ENCODE results near the gene NDRG3.
A peak's percentile ranks its signal among the peaks of the same experiment; 100 is the strongest.
"Not testable (repeated sequence)": the region's sequence is repeated elsewhere in the genome, so short reads cannot be mapped to it uniquely, and the experiment has no call there.

NDRG3 gene

DNA sequence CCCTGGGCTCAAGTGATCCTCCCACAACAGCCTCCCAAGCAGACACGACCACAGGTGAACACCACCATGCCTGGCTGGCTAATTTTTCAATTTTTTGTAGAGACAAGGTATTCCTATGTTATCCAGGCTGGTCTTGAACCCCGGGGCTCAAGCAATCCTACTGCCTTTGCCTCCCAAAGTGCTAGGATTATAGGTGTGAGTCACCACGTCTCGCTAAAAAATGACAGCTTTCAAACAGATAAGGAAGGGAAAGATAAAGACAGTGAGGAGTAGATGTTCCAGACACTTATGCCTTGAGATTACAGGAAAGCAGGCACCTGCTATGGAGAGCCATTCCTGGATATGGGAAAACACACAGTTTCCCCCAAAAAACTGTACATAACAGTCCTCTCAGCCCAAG is 58.9 kb downstream of the NDRG3 start:
- no peak for DNase-seq

GRCh38 chr20:36686504-36686903 is 59.4 kb downstream of the NDRG3 start:
- DNase-seq = no peak

DNA sequence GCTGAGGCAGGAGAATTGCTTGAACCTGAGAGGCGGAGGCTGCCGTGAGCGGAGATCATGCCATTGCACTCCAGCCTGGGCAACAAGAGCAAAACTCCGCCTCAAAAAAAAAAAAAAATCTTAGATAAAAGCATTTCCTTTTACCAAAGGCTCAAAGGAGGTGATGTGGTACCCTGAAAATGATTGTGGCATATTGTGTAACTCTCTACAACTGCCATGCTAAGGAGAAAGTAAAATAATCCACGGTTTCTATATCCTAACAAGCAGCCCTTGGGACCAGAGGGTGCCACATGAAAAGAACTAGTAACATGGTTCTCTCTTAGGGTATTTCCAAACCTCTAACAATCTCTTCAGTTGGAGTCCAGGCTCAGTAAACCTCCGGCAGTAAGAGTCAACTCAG is 61.1 kb downstream of the NDRG3 start:
- no peak for DNase-seq

DNA sequence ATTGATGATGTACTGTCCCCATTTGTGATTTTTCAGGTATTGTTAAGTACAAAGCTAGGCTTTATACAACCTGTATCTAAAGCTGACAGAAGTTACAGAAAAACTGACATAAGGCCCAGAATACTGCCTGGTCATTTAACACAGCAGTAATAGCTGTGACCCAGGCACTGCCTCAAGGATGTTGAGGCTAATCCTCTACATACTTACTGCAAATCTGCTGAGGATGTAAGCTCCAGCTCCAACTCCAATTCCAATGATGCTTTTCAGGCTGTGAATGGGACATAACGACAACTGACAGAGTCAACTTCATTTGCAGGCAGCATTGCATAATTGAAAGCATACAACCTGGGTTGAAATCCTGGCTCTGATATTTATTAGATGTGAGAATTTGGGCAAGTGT is 63.6 kb downstream of the NDRG3 start:
- DNase-seq = no peak

DNA sequence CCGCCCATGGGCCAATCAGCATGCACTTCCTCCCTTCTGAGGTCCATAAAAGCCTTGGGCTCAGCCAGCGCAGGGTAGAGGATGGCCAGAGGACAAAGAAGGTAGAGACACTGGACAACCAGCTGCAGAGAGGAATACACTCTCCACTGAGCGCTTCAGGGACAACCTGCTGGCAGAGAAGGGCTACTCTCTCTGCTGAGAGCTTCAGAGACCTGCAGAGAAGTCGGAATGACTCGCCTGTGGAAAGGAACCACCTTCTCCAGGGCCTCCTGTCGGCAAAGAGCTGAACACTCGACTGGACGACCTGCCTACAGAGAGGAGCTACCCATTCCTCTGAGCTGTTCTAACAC is 68.5 kb downstream of the NDRG3 start:
- no peak for DNase-seq

DNA sequence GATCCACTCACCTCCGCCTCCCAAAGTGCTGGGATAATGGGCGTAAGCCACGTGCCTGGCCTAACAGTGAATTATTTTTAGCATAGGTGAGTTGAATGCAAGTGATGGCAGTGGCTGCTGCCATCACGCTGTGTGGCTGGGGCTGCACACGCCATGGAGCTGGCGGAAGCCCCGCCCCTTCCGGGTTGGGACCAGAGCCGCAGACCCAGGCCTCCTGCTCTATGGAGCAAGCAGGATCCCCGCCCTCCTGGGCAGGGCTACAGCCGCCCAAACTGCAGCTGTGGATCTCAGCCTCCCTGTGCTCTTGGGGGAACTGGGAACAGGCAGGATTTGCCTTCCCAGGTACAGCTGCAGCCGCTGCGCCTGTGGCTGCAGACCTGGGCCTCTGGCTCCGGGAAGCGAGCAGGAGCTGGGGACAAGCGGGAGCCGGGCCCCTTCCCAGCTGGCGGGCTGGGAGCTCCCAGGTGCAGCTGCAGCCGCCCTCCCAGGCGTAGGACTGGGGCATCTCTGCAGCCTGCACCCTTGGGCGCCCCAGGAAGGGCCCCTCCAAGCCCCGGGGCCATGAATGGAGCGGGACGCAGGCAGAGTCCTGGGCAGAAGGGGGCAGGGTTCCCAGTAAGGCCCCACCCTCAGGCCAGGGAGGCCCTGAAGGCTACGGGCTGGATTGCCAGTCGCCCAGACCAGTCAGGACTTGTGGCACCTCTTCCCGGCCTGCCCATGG is 69.0 kb downstream of the NDRG3 start:
- DNase-seq = no peak

- DNase-seq = not testable (repeated sequence)
Measured at GRCh38 chr20:36675545-36675944, 70.3 kb downstream of the NDRG3 start.

GRCh38 chr20:36672991-36673390 is 72.9 kb downstream of the NDRG3 start:
- no peak for DNase-seq

GRCh38 chr20:36670665-36671357 is 75.1 kb downstream of the NDRG3 start:
- DNase-seq = no peak

- DNase-seq = peak; percentile 22
Measured at GRCh38 chr20:36666181-36666740, 79.6 kb downstream of the NDRG3 start.

GRCh38 chr20:36663031-36663430 is 82.9 kb downstream of the NDRG3 start:
- DNase-seq = no peak

- no peak for DNase-seq
Measured at GRCh38 chr20:36658300-36658699, 87.6 kb downstream of the NDRG3 start.

GRCh38 chr20:36656733-36657132 is 89.2 kb downstream of the NDRG3 start:
- DNase-seq = no peak

- DNase-seq = no peak
Measured at GRCh38 chr20:36655004-36655403, 90.9 kb downstream of the NDRG3 start.

DNA sequence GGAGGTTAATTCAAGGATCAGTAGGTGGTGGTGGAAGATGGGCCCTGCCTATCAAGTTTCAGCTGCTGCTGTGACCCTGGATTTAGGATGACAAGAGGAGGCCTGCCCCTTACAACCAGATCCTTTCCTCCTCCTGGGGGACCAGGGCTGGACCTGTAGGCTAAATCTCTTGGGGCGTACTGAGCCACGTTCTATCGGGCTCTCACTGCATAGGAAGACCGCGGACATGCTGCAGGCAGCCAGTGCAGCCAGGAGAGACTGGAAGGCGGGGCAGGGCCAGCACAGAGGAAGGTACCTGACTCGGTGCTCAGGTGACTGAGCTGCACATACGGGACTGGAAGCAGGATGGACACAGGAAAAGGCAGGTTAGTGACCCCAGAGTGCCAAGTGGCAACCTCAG is 91.4 kb downstream of the NDRG3 start:
- DNase-seq = no peak

- DNase-seq = no peak
Measured at GRCh38 chr20:36653456-36653855, 92.4 kb downstream of the NDRG3 start.

GRCh38 chr20:36647196-36648121 is 98.4 kb downstream of the NDRG3 start:
- DNase-seq = no peak

- no peak for DNase-seq
Measured at GRCh38 chr20:36646678-36647077, 99.2 kb downstream of the NDRG3 start.

DNA sequence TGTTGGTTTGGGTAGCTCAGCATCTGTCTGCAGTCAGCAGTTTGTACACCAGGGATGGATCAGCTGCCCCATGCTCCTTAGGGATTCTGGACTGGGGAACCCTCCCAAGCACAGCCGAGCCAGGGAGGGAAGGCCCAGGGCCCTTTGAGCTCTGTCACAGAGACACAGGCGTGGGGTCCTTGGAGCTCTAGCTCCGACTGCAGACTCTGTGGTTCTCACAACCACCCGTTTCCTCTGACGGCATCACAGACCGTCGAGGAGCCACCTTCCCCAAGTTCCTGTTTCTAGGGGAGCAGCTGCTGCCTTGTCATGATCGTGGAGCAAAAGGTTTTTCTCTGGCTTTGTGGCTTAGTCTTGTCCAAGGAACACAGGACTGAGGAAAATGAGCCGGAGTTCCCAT is 99.9 kb downstream of the NDRG3 start, which contains the start of gene SLA2:
TSS of gene SLA2 (minus strand) at position 199 of the 400 bp plus-strand sequence. CDS start 4,861 bp downstream, outside the sequence.
- no peak for DNase-seq

- no peak for DNase-seq
Measured at GRCh38 chr20:36645353-36645752, 100.5 kb downstream of the NDRG3 start.

- DNase-seq = no peak
Measured at GRCh38 chr20:36644706-36645095, 101.2 kb downstream of the NDRG3 start.

DNA sequence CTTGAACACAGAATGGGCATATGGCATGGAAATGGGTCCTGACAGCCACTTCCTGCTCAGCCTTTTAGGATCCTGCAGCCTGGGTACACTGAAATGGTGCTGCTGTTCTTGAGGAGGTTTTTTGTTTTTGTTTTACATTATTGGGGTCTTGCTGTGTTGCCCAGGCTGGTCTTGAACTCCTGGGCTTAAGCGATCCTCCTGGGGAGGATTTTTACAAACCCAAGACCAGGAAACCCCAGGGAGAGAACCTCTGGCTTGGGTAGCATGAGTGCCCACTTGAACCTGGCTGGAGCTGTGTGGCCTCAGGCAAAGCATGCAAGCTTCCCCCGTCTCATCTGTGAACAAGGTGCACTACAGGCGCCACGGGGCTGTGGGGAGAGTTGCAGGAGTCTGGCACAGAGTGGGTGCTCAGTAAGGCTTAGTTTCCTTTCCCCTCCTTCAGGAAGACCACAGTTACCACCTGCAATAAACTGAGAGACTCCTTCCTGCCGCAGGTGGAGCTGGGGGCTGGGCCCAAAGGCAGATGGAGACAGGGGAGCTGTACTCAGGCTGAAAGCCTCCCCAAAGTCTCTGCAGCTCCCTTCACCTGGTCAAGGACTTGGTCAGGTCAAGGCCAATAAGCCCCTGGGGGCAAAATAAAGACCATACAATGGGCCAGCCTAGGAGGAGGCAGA is 101.7 kb downstream of the NDRG3 start:
- DNase-seq = no peak

Measured in fibroblast of skin of scalp (primary cell).